ENCODE measurements around the gene VRK3. TPM values are rescaled to one million over a fixed set of nuclear protein-coding genes. Genes with fewer than 3 reads are reported as not detected.
A peak's percentile ranks its signal among the peaks of the same experiment; 100 is the strongest.
"Not testable (repeated sequence)": the region's sequence is repeated elsewhere in the genome, so short reads cannot be mapped to it uniquely, and the experiment has no call there.

The VRK3 gene, protein sequence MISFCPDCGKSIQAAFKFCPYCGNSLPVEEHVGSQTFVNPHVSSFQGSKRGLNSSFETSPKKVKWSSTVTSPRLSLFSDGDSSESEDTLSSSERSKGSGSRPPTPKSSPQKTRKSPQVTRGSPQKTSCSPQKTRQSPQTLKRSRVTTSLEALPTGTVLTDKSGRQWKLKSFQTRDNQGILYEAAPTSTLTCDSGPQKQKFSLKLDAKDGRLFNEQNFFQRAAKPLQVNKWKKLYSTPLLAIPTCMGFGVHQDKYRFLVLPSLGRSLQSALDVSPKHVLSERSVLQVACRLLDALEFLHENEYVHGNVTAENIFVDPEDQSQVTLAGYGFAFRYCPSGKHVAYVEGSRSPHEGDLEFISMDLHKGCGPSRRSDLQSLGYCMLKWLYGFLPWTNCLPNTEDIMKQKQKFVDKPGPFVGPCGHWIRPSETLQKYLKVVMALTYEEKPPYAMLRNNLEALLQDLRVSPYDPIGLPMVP
- 10 to 100 TPM; 15.1 to 23.0 (median 19.6) TPM for polyA plus RNA-seq (ENCODE audit: insufficient read length in 10 of 10)
- long read RNA-seq, donor 1, partial matches to known transcripts = 0 of 4 reads
- long read RNA-seq, donor 1, other reads (novel, unspliced or antisense) = 0 of 4 reads
- long read RNA-seq, donor 2, partial matches to known transcripts = 0 of 2 reads
- long read RNA-seq, donor 2, other reads (novel, unspliced or antisense) = 0 of 2 reads
- long read RNA-seq, donor 3, transcript VRK3-208 (1 exons, 2,197 nt) = major isoform, 5 of 6 reads
- long read RNA-seq, donor 3, partial matches to known transcripts = 0 of 6 reads
- long read RNA-seq, donor 3, other reads (novel, unspliced or antisense) = 0 of 6 reads
- long read RNA-seq, donor 4, partial matches to known transcripts = 0 of 2 reads
- long read RNA-seq, donor 4, other reads (novel, unspliced or antisense) = 0 of 2 reads
- long read RNA-seq, donor 5, transcript VRK3-217 (15 exons, 2,126 nt) = major isoform, 5 of 5 reads
- long read RNA-seq, donor 5, partial matches to known transcripts = 0 of 5 reads
- long read RNA-seq, donor 5, other reads (novel, unspliced or antisense) = 0 of 5 reads
- long read RNA-seq, donor 6, partial matches to known transcripts = 0 of 1 reads
- long read RNA-seq, donor 6, other reads (novel, unspliced or antisense) = 0 of 1 reads
- long read RNA-seq, donor 7, partial matches to known transcripts = 0 of 3 reads
- long read RNA-seq, donor 7, other reads (novel, unspliced or antisense) = 0 of 3 reads
- long read RNA-seq, donor 8, partial matches to known transcripts = 0 of 3 reads
- long read RNA-seq, donor 8, other reads (novel, unspliced or antisense) = 0 of 3 reads
- long read RNA-seq, donor 9 = 0 reads

DNA sequence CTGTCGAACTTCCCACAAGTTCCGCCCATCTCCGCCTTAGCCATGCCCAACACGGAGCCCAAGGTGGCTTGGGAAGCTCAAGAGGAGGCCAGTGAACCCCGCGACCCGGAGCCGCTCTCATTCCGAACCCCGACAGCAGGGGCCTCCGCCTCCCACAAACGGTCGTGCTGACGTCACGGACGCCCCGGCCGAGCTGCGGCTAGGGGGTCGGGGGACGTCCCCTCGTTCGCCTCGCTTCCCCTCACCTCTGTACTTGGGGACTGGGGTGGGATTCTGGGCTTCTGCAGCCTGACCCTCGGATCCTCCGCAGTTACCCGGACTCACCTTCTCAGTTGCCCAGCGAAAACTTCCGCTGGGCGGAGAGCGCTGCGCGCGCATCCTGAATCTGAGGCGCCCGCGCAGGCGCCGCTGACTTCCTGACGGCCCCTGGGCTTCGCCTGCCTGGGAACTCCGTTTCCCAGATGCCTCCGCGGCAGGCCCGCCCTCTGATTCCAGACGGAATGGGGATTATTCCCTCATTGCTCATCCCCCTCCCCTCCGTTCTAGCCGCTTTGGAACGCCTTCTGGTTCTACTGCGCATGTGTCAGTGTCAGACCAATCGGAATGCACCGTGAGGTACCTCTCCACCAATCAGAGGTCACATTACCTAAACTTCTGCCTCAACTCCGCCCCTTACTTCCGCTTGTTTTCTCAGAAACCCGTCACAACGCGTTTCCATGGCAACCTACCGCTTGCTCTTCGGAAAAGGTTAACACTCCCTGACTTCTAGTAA is at the start of gene VRK3:
Gene VRK3, minus strand, starts transcription at position 351 of the 772 bp plus-strand sequence. CDS start 9,210 bp downstream, outside the sequence.
- peak; percentile 100 for DNase-seq

DNA sequence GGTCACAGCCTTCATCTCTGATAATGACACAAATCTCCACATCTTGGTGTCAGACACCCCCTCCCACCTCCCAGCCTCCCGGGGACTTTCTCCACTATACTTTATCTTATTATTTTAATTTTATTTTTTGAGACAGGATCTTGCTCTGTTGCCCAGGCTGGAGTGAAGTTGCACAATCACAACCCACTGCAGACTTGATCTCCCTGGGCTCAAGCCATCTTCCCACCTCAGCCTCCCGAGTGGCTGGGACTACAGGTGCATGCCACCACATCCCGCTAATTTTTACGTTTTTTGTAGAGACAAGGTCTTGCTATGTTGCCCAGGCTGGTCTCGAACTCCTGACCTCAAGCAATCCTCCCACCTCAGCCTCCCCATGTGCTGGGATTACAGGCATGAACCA is 43.2 kb upstream of the VRK3 start:
- DNase-seq = not testable (repeated sequence)

DNA sequence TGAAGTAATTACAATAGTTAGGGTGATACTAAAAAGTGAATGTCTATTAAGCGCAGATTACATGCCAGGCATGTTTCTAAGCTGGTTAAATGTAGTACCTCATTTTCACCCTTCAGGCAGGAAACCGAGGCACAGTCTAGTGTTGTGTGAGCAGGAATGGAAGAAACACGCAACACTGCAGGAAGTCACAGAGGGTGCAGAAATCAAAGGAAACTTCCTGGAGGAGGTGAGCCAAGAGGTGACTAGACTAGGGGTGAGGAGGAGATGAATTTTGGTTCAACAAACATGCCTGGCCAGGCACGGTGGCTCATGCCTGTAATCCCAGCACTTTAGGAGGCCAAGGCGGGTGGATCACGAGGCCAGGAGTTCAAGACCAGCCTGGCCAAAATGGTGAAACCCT is 42.4 kb upstream of the VRK3 start:
- DNase-seq = no peak

DNA sequence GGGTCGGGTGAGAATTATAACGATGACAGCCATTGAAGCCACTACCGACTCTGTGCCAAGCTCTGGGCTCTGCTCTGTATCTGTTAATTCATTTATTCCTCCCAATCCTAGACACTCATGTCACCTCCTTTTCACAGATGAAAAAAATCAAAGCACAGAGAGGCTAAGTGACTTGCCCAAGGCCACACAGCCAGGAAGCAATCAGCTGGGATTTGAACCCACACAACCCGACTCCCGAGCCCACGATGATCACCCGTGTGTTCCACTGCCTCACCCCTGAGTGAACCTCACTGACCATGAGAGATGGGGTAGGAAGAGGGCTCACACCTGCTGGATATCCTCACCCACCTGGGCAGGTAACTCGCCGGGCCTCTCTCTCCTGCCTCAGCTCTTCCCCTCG is 40.8 kb upstream of the VRK3 start:
- DNase-seq = no peak

DNA sequence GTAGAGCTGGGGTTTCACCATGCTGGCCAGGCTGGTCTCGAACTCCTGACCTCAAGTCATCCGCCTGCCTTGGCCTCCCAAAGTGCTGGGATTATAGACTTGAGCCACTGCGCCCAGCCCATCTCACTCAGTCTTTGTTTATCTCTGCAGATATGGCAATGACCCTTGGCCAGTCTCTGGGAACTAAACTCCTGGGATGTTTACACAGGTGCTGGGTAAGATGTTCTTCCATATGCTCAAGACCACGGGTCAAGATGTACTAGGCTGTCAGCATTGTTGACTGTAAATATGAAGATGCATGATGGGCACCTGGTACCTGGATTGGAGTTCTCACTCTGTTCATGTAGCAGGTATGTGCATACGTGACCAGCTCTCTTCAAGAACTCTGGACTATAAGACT is 36.5 kb upstream of the VRK3 start:
- no peak for DNase-seq

DNA sequence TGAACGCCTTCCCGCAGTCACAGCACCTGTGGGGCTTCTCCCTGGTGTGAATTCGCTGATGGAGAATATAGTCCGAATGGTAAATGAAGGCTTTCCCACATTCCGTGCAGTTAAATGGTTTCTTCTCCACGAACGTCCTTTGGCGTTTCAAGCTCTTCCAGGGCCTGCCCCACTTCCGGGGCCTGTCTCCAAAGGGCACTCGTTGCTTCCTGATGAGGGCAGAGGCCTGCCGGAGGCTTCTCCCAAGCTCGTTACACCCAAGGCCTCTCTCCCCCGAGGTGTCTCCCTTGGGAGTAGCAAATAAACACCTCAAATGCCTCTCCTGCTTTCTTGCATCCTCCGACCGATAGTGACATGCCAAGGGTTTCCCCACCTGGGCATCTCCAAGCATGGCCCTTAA is 34.9 kb upstream of the VRK3 start:
- DNase-seq = no peak

DNA sequence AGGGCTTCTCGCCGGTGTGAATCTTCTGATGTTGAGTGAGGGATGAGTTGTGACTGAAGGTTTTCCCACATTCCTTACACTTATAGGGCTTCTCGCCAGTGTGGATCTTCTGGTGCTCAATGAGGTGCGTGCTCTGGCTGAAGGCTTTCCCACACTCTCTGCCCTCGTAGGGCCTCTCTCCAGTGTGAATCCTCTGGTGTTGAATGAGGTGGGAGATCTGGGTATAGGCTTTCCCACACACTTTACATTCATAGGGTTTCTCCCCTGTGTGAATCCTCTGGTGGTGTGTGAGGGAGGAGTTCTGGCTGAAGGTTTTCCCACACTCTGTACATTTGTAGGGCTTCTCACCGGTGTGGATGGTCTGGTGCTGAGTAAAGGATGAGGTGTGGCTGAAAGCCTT is 33.9 kb upstream of the VRK3 start:
- DNase-seq = no peak

DNA sequence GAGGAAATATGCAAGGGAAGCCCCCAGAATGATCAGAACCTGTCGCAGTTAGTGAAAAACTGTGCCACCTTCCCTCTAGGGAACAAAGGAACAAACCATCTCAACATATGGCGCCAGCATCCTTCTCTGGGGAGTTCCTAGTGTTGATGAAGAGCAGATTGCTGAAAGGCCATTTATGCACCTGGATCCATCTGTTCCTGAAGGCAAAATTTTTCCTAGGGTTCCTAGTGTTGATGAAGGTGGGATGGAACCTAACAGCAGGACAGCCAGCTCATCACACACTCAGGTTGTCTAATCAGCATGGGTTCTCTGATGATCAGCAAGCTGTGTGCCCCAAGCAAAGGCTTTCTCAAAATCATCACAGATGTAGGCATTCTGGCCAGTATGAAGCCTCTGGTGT is 33.3 kb upstream of the VRK3 start:
- no peak for DNase-seq

DNA sequence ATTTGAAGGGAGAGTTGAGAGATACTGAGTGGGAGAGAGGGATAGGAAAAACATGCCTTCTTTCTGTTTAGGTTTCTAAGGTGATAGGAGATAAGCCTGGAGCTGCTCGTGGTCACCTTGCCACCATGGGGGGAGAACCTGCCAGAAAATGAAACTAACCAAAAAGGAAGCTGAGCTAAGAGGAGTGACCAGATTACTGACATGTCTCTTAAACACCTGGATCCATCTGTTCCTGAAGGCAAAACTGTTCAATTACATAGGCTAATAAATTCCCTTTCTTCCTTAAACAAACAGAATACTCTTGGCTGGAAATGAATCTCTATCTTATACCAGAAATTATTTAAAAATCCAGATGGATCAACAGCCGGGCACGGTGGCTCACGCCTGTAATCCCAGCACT is 27.9 kb upstream of the VRK3 start:
- DNase-seq = no peak

DNA sequence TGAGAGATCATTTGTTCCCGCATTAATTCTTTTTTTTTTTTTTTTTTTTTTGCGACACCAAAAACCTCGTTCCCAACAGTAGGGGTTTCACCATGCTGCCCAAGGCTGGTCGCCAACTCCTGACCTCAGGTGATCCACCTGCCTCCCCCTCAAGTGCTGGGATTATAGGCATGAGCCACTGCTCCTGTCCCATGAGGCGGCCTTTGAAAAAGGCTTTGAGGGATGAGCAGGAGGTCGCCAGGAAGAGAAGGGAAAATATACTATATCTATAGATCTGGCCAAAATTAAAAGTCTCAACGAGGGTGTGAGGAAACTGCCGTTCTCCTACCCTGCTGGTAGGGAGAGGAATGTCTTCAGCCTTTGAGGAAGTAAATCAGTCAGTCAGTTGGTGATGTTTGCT is 26.8 kb upstream of the VRK3 start:
- no peak for DNase-seq

DNA sequence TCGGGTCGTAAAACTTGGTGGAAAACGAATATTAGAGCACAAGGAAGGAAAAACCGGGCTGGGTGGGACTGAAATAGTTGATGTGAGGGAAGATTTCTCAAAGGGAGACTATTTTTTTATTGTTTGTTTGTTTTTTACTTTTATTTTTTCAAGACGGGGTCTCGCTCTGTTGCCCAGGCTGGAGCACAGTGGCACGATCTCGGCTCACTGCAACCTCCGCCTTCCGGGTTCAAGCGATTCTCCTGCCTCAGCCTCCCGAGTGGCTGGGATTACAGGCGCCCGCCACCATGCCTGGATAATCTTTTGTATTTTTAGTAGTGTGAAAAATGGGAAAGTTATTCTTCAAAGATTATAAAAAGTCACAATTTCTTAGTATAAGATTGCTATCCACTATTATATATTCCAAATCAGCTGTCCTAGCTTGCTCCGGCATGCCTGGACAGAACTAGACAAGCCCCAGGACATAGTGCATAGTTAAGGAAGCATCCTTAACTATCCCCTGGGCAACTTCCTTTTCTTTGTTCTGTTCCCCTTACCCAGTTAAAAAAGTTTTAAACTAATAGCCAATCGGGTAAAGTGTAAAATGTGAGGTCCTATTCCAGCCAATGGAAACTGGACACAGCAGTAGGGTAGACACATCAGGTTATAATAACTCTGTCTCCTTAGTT is 26.2 kb upstream of the VRK3 start:
- not testable (repeated sequence) for DNase-seq

DNA sequence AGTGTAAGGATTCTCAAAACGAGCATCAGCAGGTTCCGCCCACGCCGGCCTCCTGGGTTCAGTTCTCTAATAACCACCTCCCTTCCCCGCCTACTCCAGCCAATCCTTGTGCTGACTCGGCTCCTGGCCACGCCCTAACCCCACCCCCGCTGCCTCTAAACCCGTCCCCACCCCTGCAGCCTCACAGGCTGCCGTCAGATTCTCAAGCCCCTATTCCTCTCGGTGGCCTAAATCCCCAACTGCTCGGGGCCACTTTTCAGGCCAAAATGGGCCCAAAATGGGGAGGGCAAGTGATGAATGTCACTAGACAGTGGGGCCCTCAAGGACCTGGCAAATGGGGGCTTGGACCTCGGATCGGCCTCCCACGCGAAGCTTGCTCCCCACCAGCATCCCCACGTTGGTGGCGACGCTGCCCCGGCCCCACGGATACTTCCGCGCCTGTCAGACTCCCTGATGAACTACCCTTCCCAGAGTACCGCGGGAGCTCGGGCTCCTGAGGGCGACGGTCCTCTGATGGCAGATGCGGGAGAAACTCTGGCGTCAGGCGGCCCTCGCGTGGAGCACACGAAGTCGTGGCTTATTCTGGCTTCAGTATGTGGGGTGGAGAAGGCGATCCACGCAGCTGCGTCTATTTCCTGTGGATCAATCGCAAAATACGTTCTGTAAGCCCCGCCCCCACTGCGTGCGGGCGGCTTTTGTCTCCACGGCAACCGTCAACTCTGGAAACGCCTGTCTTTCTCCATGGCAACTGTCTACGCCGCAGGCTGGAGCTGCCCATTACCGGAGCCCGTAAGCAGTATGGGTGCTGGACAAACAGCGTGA is 25.4 kb upstream of the VRK3 start:
- DNase-seq = peak; percentile 23 to 84 (median 72)

DNA sequence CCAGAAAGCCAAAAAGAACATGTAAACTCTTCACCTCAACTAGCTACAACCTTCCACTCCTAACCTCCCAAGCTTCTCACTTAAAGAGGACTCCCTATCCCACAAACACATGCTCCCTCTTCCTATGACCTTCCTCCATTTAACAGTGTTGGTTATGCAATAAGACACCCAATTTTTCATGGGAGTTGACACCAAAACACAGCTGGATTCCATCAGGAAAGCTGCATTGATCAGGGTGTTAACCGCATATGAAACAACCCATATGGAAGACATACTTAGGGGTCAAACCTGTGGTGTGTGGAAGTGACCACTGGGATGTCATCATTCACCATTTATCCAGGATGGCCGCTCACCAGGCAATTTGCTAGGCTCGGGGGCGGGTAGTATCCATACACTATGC is 22.5 kb upstream of the VRK3 start:
- no peak for DNase-seq

DNA sequence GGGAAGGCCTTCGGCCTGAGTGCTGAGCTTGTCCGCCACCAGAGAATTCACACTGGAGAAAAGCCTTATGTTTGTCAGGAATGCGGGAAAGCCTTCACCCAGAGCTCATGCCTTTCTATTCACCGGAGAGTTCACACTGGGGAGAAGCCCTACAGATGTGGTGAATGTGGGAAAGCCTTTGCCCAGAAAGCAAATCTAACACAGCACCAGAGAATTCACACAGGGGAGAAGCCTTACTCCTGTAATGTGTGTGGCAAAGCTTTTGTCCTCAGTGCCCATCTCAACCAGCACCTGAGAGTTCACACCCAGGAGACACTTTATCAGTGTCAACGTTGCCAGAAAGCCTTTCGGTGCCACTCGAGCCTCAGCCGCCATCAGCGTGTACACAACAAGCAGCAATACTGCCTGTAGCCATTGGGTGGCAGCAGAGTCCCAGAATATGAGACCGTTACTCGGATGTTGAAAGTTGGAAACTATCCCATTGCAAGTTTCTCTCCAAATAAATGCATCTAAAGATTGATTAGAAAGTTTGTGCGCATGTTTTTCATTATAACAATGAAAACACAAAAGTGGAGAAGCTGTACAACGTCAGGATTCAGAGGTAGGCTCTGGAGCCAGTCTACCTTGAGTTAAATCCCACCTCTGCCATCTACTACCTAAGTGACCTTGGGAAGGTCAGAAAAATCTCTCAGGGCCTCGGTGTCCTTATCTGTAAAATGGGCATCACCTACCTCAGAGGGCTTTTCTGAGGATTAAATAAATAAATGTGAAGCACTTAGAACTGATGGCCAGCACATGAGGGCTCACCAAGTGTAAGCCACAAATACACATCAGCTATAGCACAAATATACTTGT is 21.7 kb upstream of the VRK3 start:
- no peak for DNase-seq

DNA sequence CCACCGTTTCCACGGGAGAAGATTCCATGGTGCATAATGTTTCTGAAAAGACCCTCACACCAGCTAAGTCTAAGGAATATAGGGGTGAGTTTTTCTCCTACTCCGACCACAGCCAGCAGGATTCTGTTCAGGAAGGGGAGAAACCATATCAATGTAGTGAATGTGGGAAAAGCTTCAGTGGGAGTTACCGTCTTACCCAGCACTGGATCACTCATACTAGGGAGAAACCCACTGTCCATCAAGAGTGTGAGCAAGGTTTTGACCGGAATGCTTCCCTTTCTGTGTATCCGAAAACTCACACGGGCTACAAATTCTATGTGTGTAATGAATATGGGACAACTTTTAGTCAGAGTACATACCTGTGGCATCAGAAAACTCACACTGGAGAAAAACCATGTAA is 19.8 kb upstream of the VRK3 start:
- no peak for DNase-seq

DNA sequence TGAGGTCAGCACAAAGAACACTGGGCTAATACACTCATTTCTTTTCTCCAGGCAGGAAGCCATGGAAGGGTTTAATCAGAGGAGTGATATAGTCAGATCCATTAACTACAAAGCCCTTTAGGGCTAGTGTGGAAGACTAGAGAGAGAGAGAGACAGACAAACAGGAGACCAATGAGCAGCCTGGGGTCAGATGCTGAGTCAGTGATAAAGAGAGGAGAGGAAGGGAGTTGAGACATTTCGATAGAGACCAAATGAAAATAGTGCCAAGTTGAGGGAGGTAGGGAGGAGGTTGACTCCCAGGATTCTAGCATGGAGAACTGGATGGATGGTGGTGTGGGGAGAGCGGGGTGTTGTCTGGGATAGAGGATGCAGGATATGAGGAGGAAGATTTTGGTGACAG is 18.8 kb upstream of the VRK3 start:
- no peak for DNase-seq

DNA sequence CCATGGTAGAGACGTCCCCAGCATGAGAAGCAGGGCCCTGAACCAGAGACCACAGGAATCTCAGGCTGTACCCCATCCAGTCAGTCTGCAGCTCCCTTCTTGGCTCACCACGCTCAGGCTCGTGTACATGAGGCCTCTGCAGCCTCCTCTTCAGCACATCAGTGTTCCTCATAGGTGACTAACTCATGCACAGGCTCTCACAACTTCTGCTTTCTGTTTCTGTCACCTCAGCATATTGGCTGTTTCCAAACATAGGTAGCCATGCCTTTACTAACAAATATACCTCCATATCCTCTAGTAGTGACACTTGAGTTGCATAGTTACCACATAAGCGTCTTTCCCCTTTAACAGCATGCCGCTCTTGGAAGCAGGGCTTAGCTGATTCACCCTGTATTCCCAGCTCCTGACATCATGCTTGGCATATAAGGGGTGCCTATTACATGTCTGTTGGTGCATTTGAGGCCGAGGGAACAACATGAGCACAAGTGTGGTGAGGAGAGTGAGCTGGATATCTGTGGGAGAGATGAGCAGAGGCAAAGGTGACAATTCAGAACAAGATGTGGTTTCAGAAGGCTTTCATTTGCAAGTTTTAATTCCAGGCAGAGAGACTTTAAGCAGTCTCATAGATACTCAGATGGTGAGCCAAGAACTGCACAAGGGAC is 17.3 kb upstream of the VRK3 start:
- no peak for DNase-seq

DNA sequence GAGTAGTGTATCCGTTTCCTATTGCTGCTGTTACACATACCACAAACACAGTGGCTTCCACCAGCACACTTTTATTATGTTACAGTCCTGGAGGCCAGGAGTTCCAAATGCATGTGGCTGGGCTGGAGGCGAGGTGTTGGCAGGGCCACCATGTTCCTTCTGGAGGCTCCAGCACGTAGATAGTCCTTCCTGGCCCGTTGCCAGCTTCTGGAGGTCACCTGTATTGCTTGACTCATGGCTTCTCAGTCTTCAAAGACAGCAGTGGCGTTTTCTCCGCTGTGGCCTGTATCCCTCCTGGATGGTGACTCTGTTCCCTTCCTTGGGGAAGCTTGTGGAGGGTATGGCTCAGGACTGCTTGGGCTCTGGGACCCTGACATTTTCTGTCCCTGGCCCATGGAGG is 15.8 kb upstream of the VRK3 start:
- DNase-seq = no peak

All from muscle of back (tissue), 13 donors.